Keratinocyte (primary cell): ENCODE data around the gene FAM234A. TPM values are rescaled to one million over a fixed set of nuclear protein-coding genes. Genes with fewer than 3 reads are reported as not detected.

Experiments used
- DNase-seq: peaks from one replicate; pipeline ENCODE4 v3.0.0-alpha.2; 2011; ENCODE audit warnings: low read depth, missing footprints, low spot score
- FAIRE-seq: peaks from 2 replicates; lab custom pipeline; 2011; peaks lifted over from hg19 to GRCh38; lab: Jason Lieb, UNC
- H2AFZ ChIP-seq: 2 replicates; pipeline ENCODE4 v1.6.0; 2012; ENCODE audit warnings: low read length, control low read depth, inconsistent platforms; ENCODE audit not compliant: control insufficient read depth
- H3K27ac ChIP-seq: 2 replicates; pipeline ENCODE4 v1.5.1; 2011; ENCODE audit warnings: low read length; ENCODE audit not compliant: control insufficient read depth, insufficient read depth
- H3K27me3 ChIP-seq: 3 replicates; pipeline ENCODE4 v1.6.0; 2011; ENCODE audit warnings: low read length; ENCODE audit not compliant: control insufficient read depth, insufficient read depth; ENCODE audit errors: extremely low read depth
- H3K36me3 ChIP-seq, 2 experiments: 2 replicates in 1 of 2; 3 replicates in 1 of 2; pipeline ENCODE4 v1.5.1; 2011; ENCODE audit warnings: low read length in 2 of 2, mild to moderate bottlenecking in 1 of 2; ENCODE audit not compliant: control insufficient read depth in 2 of 2, insufficient read depth in 2 of 2; ENCODE audit errors: extremely low read depth in 1 of 2
- H3K4me1 ChIP-seq: 3 replicates; pipeline ENCODE4 v1.5.1; 2011; ENCODE audit warnings: low read length; ENCODE audit not compliant: control insufficient read depth, insufficient read depth; ENCODE audit errors: extremely low read depth
- H3K4me2 ChIP-seq: 3 replicates; pipeline ENCODE4 v1.6.0; 2011; ENCODE audit warnings: low read depth, low read length; ENCODE audit not compliant: control insufficient read depth, insufficient read depth; ENCODE audit errors: extremely low read depth
- H3K4me3 ChIP-seq, 3 experiments: fragments of 200-600 bp in 1 of 3; sonication (generic) in 1 of 3; 2 replicates in 2 of 3; 3 replicates in 1 of 3; pipeline ENCODE4 v1.5.1; 2011 to 2016; ENCODE audit warnings: low read length in 3 of 3, mild to moderate bottlenecking in 3 of 3, control low read depth in 2 of 3, inconsistent platforms in 1 of 3, low read depth in 1 of 3, mixed read lengths in 1 of 3, mixed run types in 1 of 3, moderate library complexity in 1 of 3; ENCODE audit not compliant: control insufficient read depth in 2 of 3, insufficient read depth in 2 of 3; ENCODE audit errors: extremely low read depth in 1 of 3
- H3K79me2 ChIP-seq: 2 replicates; pipeline ENCODE4 v1.6.0; 2012; ENCODE audit warnings: low read length; ENCODE audit not compliant: control insufficient read depth, insufficient read depth
- H3K9ac ChIP-seq: 3 replicates; pipeline ENCODE4 v1.6.0; 2011; ENCODE audit warnings: low read length; ENCODE audit not compliant: control insufficient read depth, insufficient read depth; ENCODE audit errors: extremely low read depth
- H3K9me1 ChIP-seq: 3 replicates; pipeline ENCODE4 v1.6.0; 2011; ENCODE audit warnings: low read length; ENCODE audit not compliant: control insufficient read depth, insufficient read depth; ENCODE audit errors: extremely low read depth
- H3K9me3 ChIP-seq: 2 replicates; pipeline ENCODE4 v1.5.1; 2012; ENCODE audit warnings: low read depth, low read length; ENCODE audit not compliant: control insufficient read depth
- H4K20me1 ChIP-seq: 3 replicates; pipeline ENCODE4 v1.6.0; 2011; ENCODE audit warnings: low read length; ENCODE audit not compliant: control insufficient read depth, insufficient read depth; ENCODE audit errors: extremely low read depth
- EZH2 ChIP-seq: IDR thresholded peaks from one replicate; pipeline ENCODE4 v1.6.1; 2012; ENCODE audit warnings: inconsistent platforms, mild to moderate bottlenecking, low read length, moderate library complexity
- dilution Hi-C: fragments of 300-500 bp; cut with MboI; formaldehyde crosslinking; loops from one replicate; pipeline ENCODE4 v1.7.0; 2020; ENCODE audit warnings: low sequenced_read_pairs; ENCODE audit not compliant: extremely low pct_ligation_motif_present
- polyA plus RNA-seq, 5 experiments: library from polyadenylated mRNA; depleted of rRNA in 3 of 5; stranded (reverse) in 3 of 5; stranded (forward) in 1 of 5; unstranded in 1 of 5; fragments of >200 nt; gene quantifications; 1 replicate in 1 of 5; 2 replicates in 3 of 5; 3 replicates in 1 of 5; pipeline versions ENCODE4 v1.2.1 to v1.2.3, GENCODE V29; 2011 to 2012; ENCODE audit warnings: missing spikeins in 2 of 5, low read depth in 1 of 5, low replicate concordance in 1 of 5
- TF ChIP-seq, protein P1 (sequence below), 3 experiments: IDR thresholded peaks in 1 of 3; conservative IDR thresholded peaks in 1 of 3; optimal IDR thresholded peaks in 1 of 3; 2 replicates in 2 of 3; 3 replicates in 1 of 3; pipeline versions ENCODE3 to v1.5.1; 2011; ENCODE audit warnings: low read length in 3 of 3, mild to moderate bottlenecking in 3 of 3, moderate library complexity in 2 of 3, control low read depth in 1 of 3, inconsistent platforms in 1 of 3; ENCODE audit not compliant: insufficient read depth in 2 of 3; ENCODE audit errors: extremely low read depth in 1 of 3

Gene FAM234A
- polyA plus RNA-seq, 1 donor (not counting 4 experiments of a cell fraction or from before 2014, with no cell fraction given) = 18.3 TPM

DNA sequence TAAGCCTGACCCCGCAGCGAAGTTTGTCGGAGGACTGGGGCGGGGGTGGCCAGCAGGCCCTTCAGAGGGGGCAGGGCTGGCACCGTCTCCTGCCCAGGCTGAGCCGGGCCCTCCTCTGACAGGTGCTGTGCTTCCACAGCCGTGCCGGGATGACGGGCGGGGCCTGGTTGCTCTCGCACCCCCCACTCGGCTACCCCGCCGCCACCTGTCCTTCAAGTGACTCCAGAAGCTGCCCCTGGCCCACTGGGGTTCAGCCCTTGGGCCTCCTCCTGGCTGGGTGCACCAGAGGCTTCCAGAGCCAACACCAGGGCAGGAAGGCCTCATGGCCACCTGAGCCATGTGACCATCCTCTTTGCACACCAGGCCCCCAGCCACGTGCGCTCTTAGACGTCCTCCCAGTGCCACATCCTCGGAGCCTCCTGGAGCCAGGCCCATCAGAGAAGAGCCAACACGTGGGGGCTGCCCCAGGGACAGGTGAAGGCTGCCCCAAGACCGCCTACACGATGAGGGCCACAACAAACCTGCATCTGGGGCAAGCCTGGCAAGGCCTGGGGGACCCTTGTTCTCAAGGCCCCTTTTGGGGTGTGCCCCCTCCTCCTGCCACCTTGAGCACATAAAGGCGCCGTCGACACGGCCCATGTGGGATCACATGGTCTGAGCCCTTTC lies 55.5 kb downstream of the FAM234A start:
- H3K27me3 ChIP-seq = no peaks in the 10 kb centered on the region
- no peak for FAIRE-seq
- H2AFZ ChIP-seq = no peak overlapping the region
- H3K79me2 ChIP-seq = no peaks in the 10 kb centered on the region
- H3K4me1 ChIP-seq = no peaks in the 10 kb centered on the region
- TF ChIP-seq, protein P1, sequence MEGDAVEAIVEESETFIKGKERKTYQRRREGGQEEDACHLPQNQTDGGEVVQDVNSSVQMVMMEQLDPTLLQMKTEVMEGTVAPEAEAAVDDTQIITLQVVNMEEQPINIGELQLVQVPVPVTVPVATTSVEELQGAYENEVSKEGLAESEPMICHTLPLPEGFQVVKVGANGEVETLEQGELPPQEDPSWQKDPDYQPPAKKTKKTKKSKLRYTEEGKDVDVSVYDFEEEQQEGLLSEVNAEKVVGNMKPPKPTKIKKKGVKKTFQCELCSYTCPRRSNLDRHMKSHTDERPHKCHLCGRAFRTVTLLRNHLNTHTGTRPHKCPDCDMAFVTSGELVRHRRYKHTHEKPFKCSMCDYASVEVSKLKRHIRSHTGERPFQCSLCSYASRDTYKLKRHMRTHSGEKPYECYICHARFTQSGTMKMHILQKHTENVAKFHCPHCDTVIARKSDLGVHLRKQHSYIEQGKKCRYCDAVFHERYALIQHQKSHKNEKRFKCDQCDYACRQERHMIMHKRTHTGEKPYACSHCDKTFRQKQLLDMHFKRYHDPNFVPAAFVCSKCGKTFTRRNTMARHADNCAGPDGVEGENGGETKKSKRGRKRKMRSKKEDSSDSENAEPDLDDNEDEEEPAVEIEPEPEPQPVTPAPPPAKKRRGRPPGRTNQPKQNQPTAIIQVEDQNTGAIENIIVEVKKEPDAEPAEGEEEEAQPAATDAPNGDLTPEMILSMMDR (optimal IDR thresholded peaks at IDR 0.05 in 1 of 3, IDR thresholded peaks at IDR 0.05 in 1 of 3, conservative IDR thresholded peaks at IDR 0.05 in 1 of 3; ENCODE audit: extremely low read depth in 1 of 3, insufficient read depth in 2 of 3, low read length in 3 of 3) = no peak
- TF ChIP-seq EZH2 = no peak
- H3K27ac ChIP-seq = no peak overlapping the region
- H3K4me3 ChIP-seq = no peak overlapping the region
- no peak for DNase-seq
- no peak overlapping the region for H3K9ac ChIP-seq
- H4K20me1 ChIP-seq = no peaks in the 10 kb centered on the region
- peaks cover 8 to 34% of the 10 kb centered on the region in 2 experiments for H3K36me3 ChIP-seq
- H3K9me3 ChIP-seq = no peaks in the 10 kb centered on the region
- dilution Hi-C loops = no loop called here
- H3K4me2 ChIP-seq = no peak overlapping the region
- H3K9me1 ChIP-seq = no peaks in the 10 kb centered on the region

DNA sequence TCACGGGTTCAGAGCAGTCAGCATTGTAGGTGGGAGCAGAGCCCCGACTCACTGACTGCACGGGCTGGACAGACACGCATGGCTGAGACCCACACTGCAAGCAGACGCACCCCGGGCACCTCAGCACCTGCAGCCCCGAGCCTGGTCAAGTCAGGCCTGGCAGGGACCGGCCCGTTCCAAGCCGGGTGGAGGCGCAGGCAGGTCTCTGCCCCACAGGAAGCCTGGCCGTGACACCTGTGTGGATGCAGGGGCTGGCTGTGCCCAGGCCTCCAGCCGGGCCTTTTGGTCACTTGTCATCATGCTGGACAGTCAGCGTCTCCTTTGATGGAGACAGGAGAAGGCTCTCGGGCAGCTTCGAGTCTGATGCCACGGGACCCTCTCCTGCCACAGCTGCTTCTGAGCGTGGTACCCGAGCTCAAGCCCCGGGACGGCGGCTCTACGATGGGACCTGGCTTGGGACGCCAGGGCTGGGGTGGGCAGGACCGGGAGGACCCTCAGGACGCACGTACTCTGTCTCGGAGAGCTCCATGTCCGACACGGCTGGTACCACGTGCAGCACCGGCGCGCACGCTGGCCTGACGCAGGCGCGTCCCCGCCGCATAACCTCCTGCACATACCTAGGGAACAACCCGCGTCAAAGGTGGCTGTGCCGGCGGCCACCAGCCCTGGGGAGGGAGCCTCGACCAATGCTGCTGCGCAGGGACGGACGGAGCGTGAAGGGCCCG lies 56.2 kb downstream of the FAM234A start:
- Histone ChIP-seq H3K4me3 (no peak overlapping the region), H4K20me1 (no peaks in the 10 kb centered on the region), H2AFZ (no peak overlapping the region), H3K9ac (no peak overlapping the region), H3K9me1 (no peaks in the 10 kb centered on the region), H3K79me2 (no peaks in the 10 kb centered on the region), H3K4me1 (no peaks in the 10 kb centered on the region), H3K9me3 (no peaks in the 10 kb centered on the region), H3K27me3 (no peaks in the 10 kb centered on the region), H3K36me3 (peaks cover 8 to 34% of the 10 kb centered on the region in 2 experiments), H3K4me2 (no peak overlapping the region), H3K27ac (no peak overlapping the region)
- dilution Hi-C loops = no loop called here
- no peak for TF ChIP-seq EZH2
- TF ChIP-seq, protein P1 (optimal IDR thresholded peaks at IDR 0.05 in 1 of 3, IDR thresholded peaks at IDR 0.05 in 1 of 3, conservative IDR thresholded peaks at IDR 0.05 in 1 of 3; ENCODE audit: extremely low read depth in 1 of 3, insufficient read depth in 2 of 3, low read length in 3 of 3) = no peak
- FAIRE-seq (no peak), DNase-seq (no peak)
